Bronchus fibroblast of lung (primary cell): ENCODE data around the gene ILKAP. TPM values are rescaled to one million over a fixed set of nuclear protein-coding genes. Genes with fewer than 3 reads are reported as not detected.

Experiments
- total RNA-seq: library from RNA; depleted of rRNA; stranded (reverse); fragments of >200 nt; gene quantifications from 2 replicates; pipeline ENCODE4 v1.2.3, GENCODE V29; 2015

The ILKAP gene, protein sequence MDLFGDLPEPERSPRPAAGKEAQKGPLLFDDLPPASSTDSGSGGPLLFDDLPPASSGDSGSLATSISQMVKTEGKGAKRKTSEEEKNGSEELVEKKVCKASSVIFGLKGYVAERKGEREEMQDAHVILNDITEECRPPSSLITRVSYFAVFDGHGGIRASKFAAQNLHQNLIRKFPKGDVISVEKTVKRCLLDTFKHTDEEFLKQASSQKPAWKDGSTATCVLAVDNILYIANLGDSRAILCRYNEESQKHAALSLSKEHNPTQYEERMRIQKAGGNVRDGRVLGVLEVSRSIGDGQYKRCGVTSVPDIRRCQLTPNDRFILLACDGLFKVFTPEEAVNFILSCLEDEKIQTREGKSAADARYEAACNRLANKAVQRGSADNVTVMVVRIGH
- 19.2 and 20.7 TPM in 2 replicates for total RNA-seq

GRCh38 chr2:238203094-238203972 is at the start of gene ILKAP:
Gene ILKAP (minus strand): TSS chr2:238203695. CDS start chr2:238203553, 142 bp downstream.

GRCh38 chr2:238239863-238240756 is 36.6 kb upstream of the ILKAP start, which contains the start of gene HES6:
Gene HES6 (minus strand): TSS chr2:238240038. CDS start chr2:238239905, 133 bp downstream.

DNA sequence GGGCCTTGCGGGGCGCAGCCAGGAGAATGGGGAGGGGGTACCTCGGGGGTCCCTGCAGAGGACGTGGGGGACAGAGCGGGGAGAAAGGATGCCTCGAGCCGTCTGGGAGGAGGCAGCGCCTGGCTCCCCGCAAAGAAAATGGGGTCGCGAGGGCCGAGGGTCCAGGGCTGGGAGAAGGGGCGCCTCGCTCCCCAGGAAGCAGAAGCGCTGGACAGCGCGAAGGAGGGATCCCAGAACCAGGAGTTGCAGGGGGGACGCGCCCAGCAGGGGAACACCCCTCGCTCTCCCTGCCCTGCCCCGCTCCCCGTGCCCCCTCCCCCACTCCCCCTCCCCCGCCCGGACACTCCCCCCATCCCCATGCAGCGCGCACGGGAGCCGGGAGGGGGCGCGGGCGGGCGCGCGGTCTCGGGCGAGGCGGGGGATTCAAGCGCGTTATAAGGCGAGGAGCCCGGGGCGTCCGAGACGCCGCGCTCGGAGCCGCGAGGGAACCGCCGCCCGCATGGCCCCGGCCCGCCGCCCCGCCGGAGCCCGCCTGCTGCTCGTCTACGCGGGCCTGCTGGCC is 44.9 kb downstream of the ILKAP start, which contains the start of gene ERFE:
Gene ERFE, plus strand, starts transcription at position 462 of the 562 bp plus-strand sequence. Its CDS starts 38 bp downstream, at position 500.

GRCh38 chr2:238138331-238139195 is 64.9 kb downstream of the ILKAP start, which contains the start of gene KLHL30:
Gene KLHL30 (plus strand): TSS chr2:238138668. CDS start chr2:238140755, 2,087 bp downstream.

Other genes with a start within 250 kb of the ILKAP start
- 60.4 and 66.7 TPM in 2 replicates for gene UBE2F, start 236.7 kb downstream of the ILKAP start, total RNA-seq
- gene SCLY, start 142.7 kb downstream of the ILKAP start, total RNA-seq, result 18.0 and 19.5 TPM in 2 replicates
- gene ESPNL, start 103.4 kb downstream of the ILKAP start, total RNA-seq, result 5.2 and 6.4 TPM in 2 replicates
- 0.15 TPM in 1 of 2 replicates, not detected in the other for gene KLHL30, start 65.0 kb downstream of the ILKAP start, total RNA-seq
- gene ERFE, start 44.7 kb downstream of the ILKAP start, total RNA-seq, result 4.2 TPM in 2 replicates
- gene HES6, start 36.3 kb upstream of the ILKAP start, total RNA-seq, result 10.7 and 11.4 TPM in 2 replicates
- gene PER2, start 84.9 kb upstream of the ILKAP start, total RNA-seq, result 1.0 and 1.5 TPM in 2 replicates
- 4.0 and 10.3 TPM in 2 replicates for gene TRAF3IP1, start 116.8 kb upstream of the ILKAP start, total RNA-seq
- gene ASB1, start 223.2 kb upstream of the ILKAP start, total RNA-seq, result 28.2 and 32.3 TPM in 2 replicates